ENCODE measurements around the gene GPR176.
A peak's percentile ranks its signal among the peaks of the same experiment; 100 is the strongest.

The GPR176 gene

GRCh38 chr15:39921274-39921638 is 1.2 kb upstream of the GPR176 start:
- WGBS (ENCODE audit: extremely low coverage, insufficient coverage, insufficient read length) = no CpG with 5 or more reads among the region's 6 CpGs
- Histone ChIP-seq H3K23ac (ENCODE audit: low read length) (no peak overlapping the region), H2AFZ (ENCODE audit: insufficient read depth, low read length, poor library complexity) (peak overlapping the region; percentile 18)

GRCh38 chr15:39920510-39921273 is 626 bp upstream of the GPR176 start:
- Histone ChIP-seq H4K8ac (ENCODE audit: low read depth, low read length) (peak overlapping the region; percentile 49), H4K91ac (ENCODE audit: low read depth, low read length) (peak overlapping the region; percentile 47), H3K4me3 (ENCODE audit: low read depth, low read length) (peak overlapping the region; percentile 80), H3K23ac (ENCODE audit: low read length) (no peak overlapping the region), H3K18ac (ENCODE audit: low read length) (peak overlapping the region; percentile 2), H2BK120ac (ENCODE audit: insufficient read depth, low read length, poor library complexity) (peak overlapping the region; percentile 9), H3K79me1 (ENCODE audit: low read length) (peaks cover 2% of the 10 kb centered on the region), H3K4ac (ENCODE audit: low read depth, low read length) (no peak overlapping the region), H3K14ac (ENCODE audit: low read length) (peak overlapping the region; percentile 19), H3K27me3 (ENCODE audit: insufficient read depth, low read length) (peaks cover 13% of the 10 kb centered on the region), H3K4me1 (ENCODE audit: control insufficient read depth in 1 of 2, insufficient read depth in 2 of 2, low read length in 2 of 2) (peaks cover 4 to 12% of the 10 kb centered on the region in 2 experiments), H3K4me2 (ENCODE audit: low read length) (peak overlapping the region; percentile 88), H4K12ac (ENCODE audit: low read depth, low read length) (peak overlapping the region; percentile 20), H2BK5ac (ENCODE audit: low read depth, low read length, poor library complexity) (no peak overlapping the region), H3K36me3 (ENCODE audit: control insufficient read depth in 1 of 2, insufficient read depth in 2 of 2, low read length in 2 of 2) (no peaks in the 10 kb centered on the region), H3K79me2 (ENCODE audit: control insufficient read depth, insufficient read depth, low read length, poor library complexity) (no peaks in the 10 kb centered on the region), H3K9ac (ENCODE audit: low read length) (peak overlapping the region; percentile 66), H2AK5ac (ENCODE audit: low read length) (no peak overlapping the region), H2BK12ac (ENCODE audit: low read length) (no peak overlapping the region), H3K27ac (ENCODE audit: low read depth, low read length) (no peak overlapping the region), H3K9me3 (ENCODE audit: insufficient read depth, low read depth, low read length) (peaks cover 3% of the 10 kb centered on the region), H2AFZ (ENCODE audit: insufficient read depth, low read length, poor library complexity) (peak overlapping the region; percentile 18)
- WGBS (ENCODE audit: extremely low coverage, insufficient coverage, insufficient read length) = no CpG with 5 or more reads among the region's 70 CpGs
- peak; percentile 58 to 82 for DNase-seq

More at GRCh38 chr15:39921274-39921638, 1.2 kb upstream of the GPR176 start:
- H3K9me3 ChIP-seq (ENCODE audit: insufficient read depth, low read depth, low read length) = peaks cover 3% of the 10 kb centered on the region
- peak overlapping the region; percentile 80 for H3K4me3 ChIP-seq (ENCODE audit: low read depth, low read length)
- H3K36me3 ChIP-seq (ENCODE audit: control insufficient read depth in 1 of 2, insufficient read depth in 2 of 2, low read length in 2 of 2) = no peaks in the 10 kb centered on the region
- no peaks in the 10 kb centered on the region for H3K79me2 ChIP-seq (ENCODE audit: control insufficient read depth, insufficient read depth, low read length, poor library complexity)
- H4K91ac ChIP-seq (ENCODE audit: low read depth, low read length) = peak overlapping the region; percentile 47
- no peak overlapping the region for H3K27ac ChIP-seq (ENCODE audit: low read depth, low read length)
- H3K14ac ChIP-seq (ENCODE audit: low read length) = no peak overlapping the region
- peaks cover 13% of the 10 kb centered on the region for H3K27me3 ChIP-seq (ENCODE audit: insufficient read depth, low read length)
- no peak overlapping the region for H2AK5ac ChIP-seq (ENCODE audit: low read length)
- H2BK5ac ChIP-seq (ENCODE audit: low read depth, low read length, poor library complexity) = no peak overlapping the region
- no peak overlapping the region for H3K18ac ChIP-seq (ENCODE audit: low read length)
- H3K9ac ChIP-seq (ENCODE audit: low read length) = peak overlapping the region; percentile 66
- H3K4me1 ChIP-seq (ENCODE audit: control insufficient read depth in 1 of 2, insufficient read depth in 2 of 2, low read length in 2 of 2) = peaks cover 4 to 12% of the 10 kb centered on the region in 2 experiments
- no peak overlapping the region for H2BK12ac ChIP-seq (ENCODE audit: low read length)
- H3K4ac ChIP-seq (ENCODE audit: low read depth, low read length) = no peak overlapping the region
- no peak for DNase-seq
- peak overlapping the region; percentile 2 for H4K12ac ChIP-seq (ENCODE audit: low read depth, low read length)
- H3K4me2 ChIP-seq (ENCODE audit: low read length) = peak overlapping the region; percentile 88
- no peak overlapping the region for H2BK120ac ChIP-seq (ENCODE audit: insufficient read depth, low read length, poor library complexity)
- H4K8ac ChIP-seq (ENCODE audit: low read depth, low read length) = peak overlapping the region; percentile 49
- H3K79me1 ChIP-seq (ENCODE audit: low read length) = peaks cover 2% of the 10 kb centered on the region

DNA sequence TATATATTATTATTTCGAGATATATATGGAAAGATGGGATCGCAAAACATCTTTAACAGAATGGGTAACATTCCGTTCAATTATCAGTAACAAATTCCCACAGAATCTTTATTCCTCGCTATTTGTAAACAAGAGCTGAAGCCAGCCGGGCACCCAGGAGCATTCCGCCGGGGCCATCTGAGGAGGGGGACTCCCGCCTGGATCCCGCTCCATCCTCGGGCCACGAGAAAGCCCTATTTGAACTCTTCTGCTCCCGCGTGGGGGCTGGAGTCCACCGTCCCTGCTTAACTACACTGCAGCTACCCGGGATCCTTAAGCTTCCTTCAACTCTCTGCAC is 687 bp downstream of the GPR176 start:
- H3K18ac ChIP-seq (ENCODE audit: low read length) = no peak overlapping the region
- peak in 1 of 2 donors; percentile 31 for DNase-seq
- peak overlapping the region; percentile 18 for H2AFZ ChIP-seq (ENCODE audit: insufficient read depth, low read length, poor library complexity)
- peak overlapping the region; percentile 80 for H3K4me3 ChIP-seq (ENCODE audit: low read depth, low read length)
- H2AK5ac ChIP-seq (ENCODE audit: low read length) = no peak overlapping the region
- H3K9ac ChIP-seq (ENCODE audit: low read length) = no peak overlapping the region
- H4K12ac ChIP-seq (ENCODE audit: low read depth, low read length) = no peak overlapping the region
- H4K8ac ChIP-seq (ENCODE audit: low read depth, low read length) = no peak overlapping the region
- peaks cover 4 to 12% of the 10 kb centered on the region in 2 experiments for H3K4me1 ChIP-seq (ENCODE audit: control insufficient read depth in 1 of 2, insufficient read depth in 2 of 2, low read length in 2 of 2)
- H2BK5ac ChIP-seq (ENCODE audit: low read depth, low read length, poor library complexity) = no peak overlapping the region
- H3K27ac ChIP-seq (ENCODE audit: low read depth, low read length) = no peak overlapping the region
- H3K79me1 ChIP-seq (ENCODE audit: low read length) = peaks cover 2% of the 10 kb centered on the region
- H3K36me3 ChIP-seq (ENCODE audit: control insufficient read depth in 1 of 2, insufficient read depth in 2 of 2, low read length in 2 of 2) = no peaks in the 10 kb centered on the region
- H3K79me2 ChIP-seq (ENCODE audit: control insufficient read depth, insufficient read depth, low read length, poor library complexity) = no peaks in the 10 kb centered on the region
- no peak overlapping the region for H3K23ac ChIP-seq (ENCODE audit: low read length)
- no peak overlapping the region for H2BK12ac ChIP-seq (ENCODE audit: low read length)
- H3K4ac ChIP-seq (ENCODE audit: low read depth, low read length) = no peak overlapping the region
- H3K4me2 ChIP-seq (ENCODE audit: low read length) = peak overlapping the region; percentile 88
- peaks cover 13% of the 10 kb centered on the region for H3K27me3 ChIP-seq (ENCODE audit: insufficient read depth, low read length)
- H3K14ac ChIP-seq (ENCODE audit: low read length) = no peak overlapping the region
- no peak overlapping the region for H4K91ac ChIP-seq (ENCODE audit: low read depth, low read length)
- peaks cover 3% of the 10 kb centered on the region for H3K9me3 ChIP-seq (ENCODE audit: insufficient read depth, low read depth, low read length)
- H2BK120ac ChIP-seq (ENCODE audit: insufficient read depth, low read length, poor library complexity) = no peak overlapping the region
- WGBS (ENCODE audit: extremely low coverage, insufficient coverage, insufficient read length) = no CpG with 5 or more reads among the region's 15 CpGs

DNA sequence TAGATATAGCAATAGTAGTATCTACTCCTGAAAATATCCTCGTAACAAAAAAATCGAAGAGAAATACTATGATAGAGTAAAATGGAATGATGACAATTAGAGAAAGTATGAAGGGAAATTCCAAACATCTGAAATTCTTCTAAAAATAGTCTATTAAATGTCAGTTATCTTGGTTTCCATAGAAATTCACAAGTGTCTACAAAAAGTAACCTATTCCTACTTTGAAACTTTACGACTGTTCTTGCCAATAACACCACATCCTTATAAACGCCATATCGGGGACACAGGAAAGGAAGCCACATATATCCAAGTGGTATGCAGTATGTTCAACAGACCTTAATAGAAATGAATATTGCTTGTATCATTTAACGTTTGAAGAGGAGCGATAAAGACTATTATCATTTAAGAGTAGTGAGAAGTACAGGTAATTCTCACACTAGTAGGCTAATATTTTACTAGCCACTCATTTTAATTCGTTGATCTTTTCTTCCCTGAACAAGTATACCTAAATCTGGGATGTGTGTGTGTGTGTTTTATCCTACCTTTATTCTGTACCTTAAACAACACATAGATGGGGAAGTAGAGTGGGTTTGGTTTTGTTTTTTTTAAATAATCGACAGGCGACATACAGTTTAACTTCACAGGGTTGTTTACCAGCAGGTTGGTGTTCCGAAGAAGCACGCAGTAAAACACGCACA is 1.2 kb downstream of the GPR176 start:
- H3K9ac ChIP-seq (ENCODE audit: low read length) = no peak overlapping the region
- WGBS (ENCODE audit: extremely low coverage, insufficient coverage, insufficient read length) = no CpG with 5 or more reads among the region's 13 CpGs
- H3K9me3 ChIP-seq (ENCODE audit: insufficient read depth, low read depth, low read length) = peaks cover 3% of the 10 kb centered on the region
- H3K4me2 ChIP-seq (ENCODE audit: low read length) = no peak overlapping the region
- H4K8ac ChIP-seq (ENCODE audit: low read depth, low read length) = no peak overlapping the region
- no peak overlapping the region for H2AK5ac ChIP-seq (ENCODE audit: low read length)
- DNase-seq = peak in 1 of 2 donors; percentile 80
- peaks cover 2% of the 10 kb centered on the region for H3K79me1 ChIP-seq (ENCODE audit: low read length)
- no peak overlapping the region for H2BK12ac ChIP-seq (ENCODE audit: low read length)
- no peak overlapping the region for H2BK5ac ChIP-seq (ENCODE audit: low read depth, low read length, poor library complexity)
- no peak overlapping the region for H3K4ac ChIP-seq (ENCODE audit: low read depth, low read length)
- peaks cover 13% of the 10 kb centered on the region for H3K27me3 ChIP-seq (ENCODE audit: insufficient read depth, low read length)
- no peaks in the 10 kb centered on the region for H3K79me2 ChIP-seq (ENCODE audit: control insufficient read depth, insufficient read depth, low read length, poor library complexity)
- no peak overlapping the region for H3K27ac ChIP-seq (ENCODE audit: low read depth, low read length)
- H3K36me3 ChIP-seq (ENCODE audit: control insufficient read depth in 1 of 2, insufficient read depth in 2 of 2, low read length in 2 of 2) = no peaks in the 10 kb centered on the region
- H3K23ac ChIP-seq (ENCODE audit: low read length) = no peak overlapping the region
- no peak overlapping the region for H3K14ac ChIP-seq (ENCODE audit: low read length)
- H2AFZ ChIP-seq (ENCODE audit: insufficient read depth, low read length, poor library complexity) = no peak overlapping the region
- H3K4me1 ChIP-seq (ENCODE audit: control insufficient read depth in 1 of 2, insufficient read depth in 2 of 2, low read length in 2 of 2) = peaks cover 4 to 12% of the 10 kb centered on the region in 2 experiments
- H3K18ac ChIP-seq (ENCODE audit: low read length) = no peak overlapping the region
- no peak overlapping the region for H3K4me3 ChIP-seq (ENCODE audit: low read depth, low read length)
- no peak overlapping the region for H4K91ac ChIP-seq (ENCODE audit: low read depth, low read length)
- no peak overlapping the region for H2BK120ac ChIP-seq (ENCODE audit: insufficient read depth, low read length, poor library complexity)
- H4K12ac ChIP-seq (ENCODE audit: low read depth, low read length) = no peak overlapping the region
